AG20443 (cell line): ENCODE data around the gene ASTL.

Source experiments
- DNase-seq: peaks from one replicate; pipeline ENCODE4 v3.0.0; 2012; ENCODE audit warnings: low spot score, mixed read lengths

ASTL gene

DNA sequence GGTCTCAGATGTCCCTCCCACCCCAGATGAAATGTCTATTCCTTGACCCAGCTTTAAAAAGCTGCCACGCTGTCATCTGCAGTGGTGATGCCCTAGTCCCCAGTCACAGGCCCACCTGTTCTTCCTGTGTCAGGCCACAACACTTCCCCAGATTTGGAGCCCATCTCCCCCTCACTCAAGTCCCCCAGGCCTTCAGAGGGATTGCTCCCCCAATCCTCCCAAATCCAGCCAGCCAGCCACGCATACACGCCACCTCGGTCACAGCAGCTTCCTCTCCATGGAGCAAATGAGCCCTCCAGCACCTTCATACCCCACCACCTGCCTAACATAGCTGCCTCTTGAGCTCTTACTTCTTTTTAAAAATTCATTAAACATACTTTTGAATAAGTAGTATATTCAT, 7.8 kb downstream of the ASTL start:
- DNase-seq: no peak

DNA sequence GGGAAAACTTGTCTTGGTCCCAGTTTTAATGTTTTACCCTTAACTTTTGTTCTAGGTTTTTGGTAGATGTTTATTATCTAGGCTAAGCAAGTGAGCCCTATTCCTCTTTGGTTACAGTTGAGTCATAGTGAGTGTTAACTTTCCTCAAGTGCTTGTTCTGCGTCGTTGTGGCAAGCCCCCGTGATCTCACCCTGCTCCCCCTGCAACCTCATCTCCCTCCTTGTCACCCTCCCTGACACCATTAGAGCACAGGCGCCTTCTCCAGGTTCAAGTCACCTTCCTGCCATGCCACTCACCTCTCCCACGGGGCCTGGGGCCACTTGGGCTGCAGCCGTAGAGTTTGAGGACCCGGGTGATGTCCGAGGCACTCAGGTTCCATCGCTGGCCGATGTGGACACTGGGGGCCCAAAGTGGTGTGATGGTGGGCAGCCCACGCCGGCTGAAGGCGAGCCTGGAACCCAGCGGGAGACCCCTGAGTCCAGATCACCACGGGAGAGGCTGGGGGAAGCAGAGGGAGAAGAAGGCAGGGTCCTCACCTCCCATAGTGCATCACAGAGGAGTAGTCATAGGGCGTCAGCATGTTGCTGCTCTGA, 8.7 kb downstream of the ASTL start:
- no peak for DNase-seq

DNA sequence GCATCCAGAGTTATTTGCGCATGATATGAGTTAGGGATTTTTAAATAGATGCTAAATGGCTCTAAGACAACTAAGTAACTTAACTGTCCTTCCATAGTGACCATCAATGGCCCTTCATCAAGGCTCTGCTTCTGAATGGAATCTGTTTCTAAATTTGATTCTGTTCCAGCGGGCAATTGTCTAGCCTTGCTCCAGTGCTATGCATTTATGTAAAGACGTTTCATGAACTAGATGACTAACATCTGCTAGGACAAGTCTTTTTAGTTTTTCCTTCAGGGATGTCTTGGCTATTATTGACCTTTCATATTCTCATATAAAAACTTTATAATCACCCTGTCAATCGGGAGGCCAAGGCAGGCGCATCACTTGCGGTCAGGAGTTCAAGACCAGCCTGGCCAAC, 9.8 kb downstream of the ASTL start:
- no peak for DNase-seq

DNA sequence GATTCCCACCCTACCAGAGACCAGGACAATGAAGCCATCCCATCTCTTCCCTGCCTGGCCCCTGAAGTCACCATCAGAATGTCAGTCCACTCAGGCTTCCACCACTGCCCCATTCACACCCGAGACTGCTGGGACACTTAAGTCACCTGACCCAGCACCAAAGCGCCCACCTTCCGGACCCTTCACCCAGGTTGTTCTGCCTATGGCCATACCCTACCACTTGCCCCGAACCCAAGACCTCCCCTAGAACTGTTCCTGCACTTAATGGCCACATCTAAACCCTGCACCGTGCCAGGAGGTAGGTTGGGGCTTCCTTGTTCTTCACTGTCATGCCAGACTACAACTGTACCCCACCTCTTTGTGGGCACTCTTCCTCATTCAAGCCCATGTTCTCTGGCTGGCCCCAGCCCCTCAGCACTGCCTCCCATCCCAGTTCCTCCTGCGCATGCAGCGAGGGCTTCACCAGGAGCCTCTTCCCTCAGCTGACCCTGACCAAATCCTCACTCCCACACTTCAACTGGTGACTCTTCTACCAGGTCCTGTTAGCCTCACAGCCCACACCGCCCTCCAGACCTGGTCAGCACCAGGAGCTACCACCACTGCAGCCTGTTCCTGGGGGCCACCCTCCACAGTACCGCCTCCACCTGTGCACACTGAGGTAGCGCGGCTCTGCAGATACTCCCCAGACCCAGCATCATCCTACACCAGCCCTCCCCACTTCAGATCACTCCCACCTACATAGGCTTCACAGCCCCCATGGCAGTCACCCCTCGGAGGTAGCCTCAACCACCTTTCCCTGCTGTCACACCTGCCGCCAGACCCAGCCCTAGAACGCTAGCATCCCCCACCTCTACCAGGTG, 13.7 kb downstream of the ASTL start:
- DNase-seq: no peak

DNA sequence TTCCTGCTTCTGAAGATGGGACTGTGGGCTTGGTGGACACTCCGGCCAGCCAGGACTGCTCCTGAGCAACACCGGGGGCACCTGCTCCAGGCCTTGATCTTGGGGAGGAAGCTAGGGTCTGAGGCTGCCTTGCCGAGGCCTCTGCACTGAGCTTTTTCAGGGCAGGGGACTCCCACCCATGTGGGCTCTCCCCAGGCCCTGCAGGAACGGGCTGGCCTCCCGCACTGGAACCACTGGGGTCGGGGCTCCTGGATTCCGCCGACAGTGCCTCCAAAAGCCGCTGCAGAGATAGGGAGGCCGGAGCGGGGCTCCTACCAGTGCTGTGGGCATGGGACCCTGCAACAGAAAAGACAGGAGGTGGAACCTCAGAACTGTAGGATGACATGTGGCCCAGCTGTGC, 14.4 kb downstream of the ASTL start:
- DNase-seq: no peak

DNA sequence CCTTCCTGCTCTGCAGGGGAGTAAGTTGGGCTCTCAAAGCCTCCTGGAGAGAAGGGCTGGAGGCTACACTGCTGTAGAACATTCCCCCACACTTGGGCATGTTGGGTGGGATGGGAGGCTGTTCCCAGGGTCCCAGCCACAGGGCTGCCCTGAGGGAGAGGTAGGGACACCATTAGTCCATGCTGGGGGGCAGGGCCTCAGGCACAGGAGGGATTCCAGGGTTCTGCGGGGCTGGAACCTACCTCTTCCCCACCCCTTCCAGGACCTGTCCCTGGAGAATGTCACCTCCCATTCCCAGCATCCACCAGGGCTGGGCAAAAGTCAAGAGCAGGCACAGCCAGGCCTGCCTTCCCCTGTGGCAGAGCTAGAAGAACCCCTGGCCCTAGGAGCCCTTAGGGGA, 15.0 kb downstream of the ASTL start:
- no peak for DNase-seq

DNA sequence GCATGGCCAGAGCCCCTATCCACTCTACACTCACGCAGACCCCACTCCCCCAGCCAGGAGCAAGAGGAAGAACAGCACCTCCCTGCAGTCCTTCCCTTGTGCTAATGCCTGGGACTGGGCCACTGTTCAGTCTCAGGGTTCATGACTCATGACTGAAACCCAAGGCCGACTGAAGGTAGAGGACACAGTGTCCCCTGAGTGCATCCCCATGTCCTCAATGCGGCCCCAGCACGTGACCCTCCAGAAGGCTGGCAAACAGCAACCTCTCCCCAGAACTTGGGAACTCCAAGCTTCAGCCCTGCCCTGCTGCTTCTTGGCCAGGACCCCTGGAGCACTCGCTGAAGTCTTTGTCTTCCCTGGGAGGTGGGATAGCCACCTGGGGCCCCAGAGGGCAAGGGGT, 15.9 kb downstream of the ASTL start:
- DNase-seq: no peak

DNA sequence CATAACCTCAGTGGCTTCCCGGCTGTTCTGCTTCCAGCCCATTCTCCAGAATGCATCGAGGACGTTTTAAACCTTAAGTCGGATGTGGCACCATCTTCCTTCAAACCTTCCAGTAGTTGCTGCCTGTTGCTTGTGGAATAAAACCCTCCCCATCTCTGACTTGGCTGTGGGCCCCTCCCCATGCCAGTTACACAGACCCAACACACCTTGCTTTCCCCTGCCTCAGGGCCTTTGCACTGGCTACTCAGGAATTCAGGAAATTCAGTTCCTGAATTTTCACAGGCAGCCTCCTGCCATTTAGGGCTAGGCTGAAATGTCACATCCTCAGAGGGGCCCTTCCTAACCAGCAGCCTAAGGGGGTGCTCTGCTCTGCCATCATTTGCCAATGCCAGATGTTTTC, 16.9 kb downstream of the ASTL start:
- DNase-seq: no peak

DNA sequence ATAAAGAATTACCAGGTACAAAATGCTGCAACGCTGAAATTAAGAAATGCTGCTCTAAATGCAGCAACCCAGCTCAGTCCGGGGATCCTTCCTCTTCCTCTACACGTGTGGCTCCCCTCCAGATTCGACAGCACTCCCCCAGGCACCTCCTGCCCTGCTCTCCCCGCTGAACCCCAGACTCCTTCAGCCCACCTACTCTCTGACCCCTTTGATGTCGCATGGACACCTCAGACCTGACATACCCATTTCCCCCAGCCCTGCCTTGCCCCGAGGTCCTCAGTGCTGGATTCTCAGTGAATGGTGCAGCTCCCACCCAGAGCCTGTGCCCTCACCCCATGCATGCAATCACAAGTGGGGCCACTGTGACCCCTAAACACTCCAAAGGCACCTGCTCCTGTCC, 17.3 kb downstream of the ASTL start:
- DNase-seq: no peak

DNA sequence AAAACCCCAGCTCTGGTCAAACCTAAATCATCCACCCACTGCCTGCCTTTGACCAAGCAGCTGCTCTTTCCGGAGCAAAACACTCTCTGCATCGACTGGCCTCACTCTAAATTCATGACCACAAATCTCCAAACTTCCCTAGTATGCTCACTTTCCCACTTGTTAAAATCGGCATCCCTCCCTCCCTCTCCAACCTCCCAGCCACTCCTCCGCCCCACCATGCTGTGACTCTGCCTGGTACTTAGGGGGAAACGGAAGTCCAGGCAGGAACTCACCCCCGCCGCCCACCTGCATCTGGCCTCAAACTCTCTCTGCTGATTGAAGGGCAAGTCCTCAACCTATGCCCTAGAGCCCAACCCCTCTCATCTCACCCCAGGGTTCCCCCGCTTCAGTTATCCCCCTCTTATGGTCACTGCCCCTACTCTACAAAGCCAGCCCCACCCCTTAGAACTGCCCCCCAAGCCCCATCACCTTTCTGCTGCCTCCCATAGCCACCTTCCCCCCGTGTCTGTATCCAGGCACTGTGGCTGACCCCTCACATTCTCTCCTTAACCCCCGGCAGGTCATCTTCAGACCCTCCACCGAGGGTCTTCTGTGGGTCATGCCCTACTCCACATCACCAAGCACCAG, 18.1 kb downstream of the ASTL start:
- no peak for DNase-seq

DNA sequence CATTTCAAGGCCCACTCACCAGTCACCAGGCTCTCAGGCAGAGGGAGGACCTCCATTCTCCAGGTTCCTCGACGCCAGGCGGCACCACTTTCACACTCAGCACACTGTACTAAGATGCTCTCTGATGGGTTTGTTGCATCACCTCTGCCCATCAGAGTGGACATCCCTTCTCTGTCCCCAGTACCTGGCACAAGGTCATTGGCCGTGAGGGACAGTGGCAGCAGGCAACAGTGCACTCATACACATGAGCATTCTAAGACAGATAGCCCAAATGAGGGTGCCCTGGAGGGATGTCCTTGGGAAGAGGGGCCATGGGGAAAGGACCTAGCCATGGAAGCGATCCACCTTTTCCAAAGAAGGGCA, 18.9 kb downstream of the ASTL start:
- DNase-seq: no peak

DNA sequence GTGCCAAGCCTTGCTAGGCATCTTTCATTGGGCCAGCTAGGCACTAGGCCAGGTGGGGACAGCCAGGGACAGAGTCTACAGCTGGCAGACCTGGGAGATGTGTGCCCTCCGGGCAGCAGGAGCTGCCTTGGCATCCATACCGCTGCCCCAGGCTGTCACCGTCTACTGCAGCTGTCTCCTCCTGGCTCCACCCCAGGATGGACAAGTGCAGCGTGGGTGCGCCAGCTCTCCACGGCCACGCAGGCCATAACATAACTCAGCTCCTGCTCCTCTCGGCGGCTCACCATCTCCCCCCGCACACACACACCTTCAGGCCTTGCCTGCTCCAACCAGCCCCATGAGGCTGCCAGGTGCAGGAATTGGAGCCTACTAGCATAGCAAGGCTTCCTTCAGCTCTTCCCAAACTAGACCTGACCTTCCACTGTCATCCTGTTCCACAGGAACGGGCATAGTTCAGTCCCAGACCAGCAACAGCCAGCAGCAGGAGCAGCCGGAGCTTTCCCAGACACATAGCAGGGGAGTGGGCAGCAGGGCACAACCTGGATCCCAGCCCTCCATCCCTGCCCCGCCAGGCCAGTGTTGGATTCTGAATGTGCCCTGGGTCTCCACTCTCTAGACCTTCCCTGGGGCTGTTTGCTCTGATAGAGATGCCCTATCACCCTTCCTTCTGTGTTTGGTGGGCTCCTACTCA, 19.5 kb downstream of the ASTL start:
- no peak for DNase-seq

DNA sequence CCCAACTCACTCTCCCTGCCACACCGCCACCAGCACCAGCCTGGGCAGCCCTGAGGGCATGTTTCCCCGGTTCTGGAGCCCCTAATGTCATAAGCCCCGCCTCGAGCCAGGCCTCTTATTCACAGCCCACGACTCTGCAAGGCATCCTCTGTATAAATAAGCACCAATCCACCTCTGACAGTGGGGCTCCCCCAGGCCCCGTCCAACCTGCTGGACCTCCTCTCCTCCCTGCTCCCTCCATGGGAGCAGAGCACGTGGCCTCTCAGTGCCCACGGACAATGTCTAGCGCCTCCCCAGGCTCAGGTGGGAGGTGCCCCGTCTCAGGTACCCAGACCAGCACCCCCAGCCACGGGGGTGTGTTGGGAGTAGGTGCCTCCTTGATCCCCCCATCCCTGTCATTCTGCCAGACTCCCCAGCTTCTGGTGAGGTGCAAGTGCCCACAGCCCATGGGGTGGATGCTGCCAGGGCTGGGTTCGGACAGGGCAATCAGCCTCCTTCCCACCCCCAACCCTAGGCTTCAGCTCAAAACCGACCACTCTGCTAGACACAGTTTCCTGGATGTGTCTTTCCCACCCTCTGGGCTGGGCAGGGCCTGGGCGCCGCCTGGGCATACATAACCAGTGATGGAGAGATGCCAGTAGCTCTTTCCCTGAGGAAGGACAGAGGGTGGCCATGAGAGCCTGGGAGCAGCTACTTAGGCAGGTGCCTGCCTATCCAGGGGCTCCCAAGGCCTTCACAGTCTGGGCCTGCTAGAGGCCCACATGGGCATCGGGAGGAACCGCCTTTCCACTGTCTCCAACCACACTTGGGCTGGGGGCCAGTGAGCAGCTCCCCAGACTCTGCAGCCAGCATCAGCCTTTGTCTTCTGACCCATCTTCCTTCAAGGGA, 20.4 kb downstream of the ASTL start:
- no peak for DNase-seq

DNA sequence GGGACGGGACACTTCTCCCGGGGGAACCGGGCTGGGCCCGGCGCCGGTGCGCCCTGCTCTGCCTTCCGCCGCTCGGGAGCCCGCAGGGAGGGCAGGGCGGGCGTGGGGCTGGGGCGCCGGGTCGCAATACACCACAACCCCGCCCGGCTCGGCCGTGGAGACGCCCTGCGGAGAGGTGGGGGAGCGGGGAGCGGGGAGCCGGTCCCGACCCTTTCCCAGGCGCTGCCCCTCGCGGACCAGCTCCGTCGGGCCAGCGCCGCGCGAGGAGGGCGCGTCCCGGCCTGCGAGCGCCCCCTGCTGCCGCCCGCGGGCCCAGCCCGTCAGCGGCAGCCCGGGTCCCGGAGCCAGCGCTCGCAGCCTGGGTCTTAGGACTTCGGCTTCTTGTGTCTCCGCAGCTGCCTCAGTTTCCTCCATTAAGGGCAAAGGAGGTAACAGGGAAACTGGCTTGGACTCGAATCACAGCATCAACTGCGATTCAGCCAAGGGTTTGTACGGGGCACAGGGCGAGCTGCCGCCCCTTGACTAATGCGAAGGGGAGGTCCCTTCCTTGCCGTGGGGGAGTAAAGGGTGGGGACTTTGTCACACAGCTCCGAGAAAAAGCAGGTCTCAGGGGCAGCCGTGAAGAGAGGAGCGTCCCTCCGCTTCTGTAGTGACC, 21.3 kb downstream of the ASTL start:
- peak; percentile 96 for DNase-seq

DNA sequence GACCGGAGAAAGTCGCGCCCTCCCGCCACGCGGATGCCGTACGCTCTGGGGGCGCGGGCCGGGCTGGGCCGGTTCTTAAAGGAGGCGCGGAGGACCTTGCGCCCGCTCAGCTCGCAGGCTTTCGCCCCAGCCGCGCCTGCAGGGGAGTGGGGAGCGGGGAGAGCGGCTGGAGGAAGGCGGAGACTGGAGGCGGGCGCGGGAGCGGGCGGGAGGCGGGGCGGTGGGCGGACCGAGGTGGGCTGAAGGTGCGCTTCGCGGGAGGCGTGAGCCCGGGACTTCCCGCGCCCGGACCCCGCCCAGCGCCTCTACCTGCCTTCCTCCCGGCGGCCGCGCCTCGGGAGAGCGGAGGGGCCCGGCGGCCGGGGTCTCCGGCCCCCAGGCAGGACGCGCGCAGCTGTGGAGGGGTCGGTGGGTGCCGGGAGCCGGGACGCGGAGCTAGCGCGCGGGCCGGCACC, 21.9 kb downstream of the ASTL start, which contains the start of gene ADRA2B:
TSS of gene ADRA2B (minus strand) at position 148 of the 455 bp plus-strand sequence. CDS start 422 bp downstream, outside the sequence.
- peak; percentile 50 for DNase-seq

DNA sequence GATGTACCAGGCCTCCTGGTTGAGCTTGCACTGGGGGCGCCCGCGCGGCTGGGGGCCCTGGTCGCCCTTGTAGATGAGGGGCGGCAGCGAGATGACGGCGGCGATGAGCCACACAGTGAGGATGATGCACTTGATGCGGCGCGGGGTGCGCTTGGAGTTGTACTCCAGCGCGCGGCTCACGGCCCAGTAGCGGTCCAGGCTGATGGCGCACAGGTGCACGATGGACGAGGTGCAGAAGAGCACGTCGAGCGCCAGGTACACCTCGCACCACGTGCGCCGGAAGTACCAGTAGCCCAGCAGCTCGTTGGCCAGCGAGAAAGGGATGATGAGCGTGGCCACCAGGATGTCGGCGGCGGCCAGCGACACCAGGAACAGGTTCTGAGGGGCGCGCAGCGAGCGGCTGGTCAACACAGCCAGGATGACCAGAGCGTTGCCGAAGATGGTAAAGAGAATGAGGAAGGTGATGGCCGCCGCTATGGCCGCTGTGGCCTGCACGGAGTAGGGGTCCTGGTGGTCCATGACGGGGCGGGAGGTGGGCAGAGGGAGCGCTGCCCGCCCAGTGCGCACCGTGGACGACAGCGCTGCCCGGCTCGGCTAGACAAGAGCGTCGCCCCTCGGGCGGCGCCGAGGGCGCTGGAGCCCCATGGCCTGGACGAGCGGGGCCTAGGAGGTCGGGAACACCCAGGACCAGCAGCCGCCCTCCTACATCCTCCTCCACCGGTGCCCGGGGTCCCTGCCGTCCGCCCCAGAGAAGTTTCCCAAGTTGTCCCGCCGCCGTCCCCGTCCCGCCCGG, 22.5 kb downstream of the ASTL start:
- DNase-seq: no peak

DNA sequence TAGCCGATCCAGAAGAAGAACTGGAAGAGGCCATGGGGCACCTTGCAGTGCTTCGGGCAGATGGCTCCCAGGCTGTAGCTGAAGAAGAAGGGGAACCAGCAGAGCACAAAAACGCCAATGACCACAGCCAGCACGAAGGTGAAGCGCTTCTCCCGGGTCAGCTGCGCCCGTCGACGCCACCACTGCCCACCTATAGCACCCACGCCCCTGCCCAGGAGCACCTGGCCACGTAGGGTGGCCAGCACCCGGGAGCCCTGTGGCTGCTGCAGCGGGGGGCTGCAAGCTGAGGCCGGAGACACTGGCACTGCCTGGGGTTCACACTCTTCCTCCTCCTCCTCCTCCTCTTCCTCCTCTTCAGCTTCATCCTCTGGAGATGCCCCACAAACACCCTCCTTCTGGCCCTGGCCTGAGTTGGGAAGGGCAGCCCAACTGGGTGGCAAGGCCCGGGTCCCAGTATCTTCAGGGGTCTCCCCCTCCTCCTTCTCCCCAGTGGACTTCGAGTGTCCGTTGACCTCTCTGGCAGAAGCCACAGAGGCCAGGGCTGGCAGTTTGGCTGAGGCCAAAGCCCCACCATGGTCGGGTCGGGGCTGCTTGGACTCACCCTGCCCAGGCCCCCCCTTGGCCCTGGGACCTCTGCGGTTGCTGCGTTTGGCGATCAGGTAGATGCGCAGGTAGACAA, 23.3 kb downstream of the ASTL start:
- no peak for DNase-seq

DNA sequence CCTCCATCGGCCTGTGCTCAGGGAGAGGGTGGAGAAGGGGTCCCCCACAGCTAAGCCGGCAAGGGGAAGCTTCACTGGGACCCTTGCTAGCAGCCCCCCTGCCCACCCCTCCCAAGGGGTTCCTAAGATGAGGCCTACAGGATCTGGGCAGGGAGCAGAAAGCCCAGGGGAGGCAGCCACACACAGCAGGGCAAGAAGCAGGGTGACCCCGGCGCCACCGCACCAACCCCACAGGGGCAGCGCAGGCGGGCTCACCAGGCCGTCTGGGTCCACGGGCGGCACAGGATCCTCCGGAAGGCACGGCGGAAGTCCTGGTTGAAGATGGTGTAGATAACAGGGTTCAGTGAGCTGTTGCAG, 23.8 kb downstream of the ASTL start:
- DNase-seq: no peak

DNA sequence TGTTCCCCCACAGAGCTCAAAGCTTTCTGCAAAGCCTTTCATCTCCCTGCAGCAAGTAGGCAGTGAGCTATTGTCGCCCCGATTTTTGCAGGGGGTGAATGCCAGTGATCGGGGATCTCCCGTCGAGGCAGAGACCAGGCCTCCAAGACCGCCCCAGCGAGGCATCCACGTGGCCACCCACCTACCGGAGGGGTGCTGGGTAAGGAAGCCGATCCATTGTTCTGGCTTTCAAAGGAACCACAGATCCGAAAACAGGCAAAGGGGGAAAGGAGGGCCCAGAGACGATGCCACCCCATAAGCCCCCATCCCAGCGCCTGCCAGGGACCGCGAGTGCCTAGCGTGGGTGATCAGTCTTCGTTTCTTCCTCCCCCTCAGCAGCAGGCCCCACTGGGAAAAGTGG, 24.4 kb downstream of the ASTL start:
- no peak for DNase-seq

DNA sequence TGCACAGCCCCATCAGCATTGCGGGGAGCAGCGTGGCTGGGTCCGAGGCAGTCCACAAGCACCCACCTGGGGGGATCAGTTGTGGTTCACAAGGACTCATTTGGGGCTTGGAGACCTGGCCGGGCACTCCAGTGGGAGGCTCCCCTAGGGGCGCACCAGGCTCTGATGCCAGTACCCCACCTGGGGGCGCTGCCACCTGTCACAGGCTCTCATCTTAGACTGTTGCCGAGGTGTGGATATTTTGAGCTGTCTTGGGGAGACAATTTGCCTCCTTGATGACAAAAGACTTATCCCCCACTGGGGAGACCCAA, 25.0 kb downstream of the ASTL start:
- no peak for DNase-seq
